ENCODE data around the gene CCDC200. TPM values are rescaled to one million over a fixed set of nuclear protein-coding genes. Genes with fewer than 3 reads are reported as not detected.
"Not testable (repeated sequence)": the region's sequence is repeated elsewhere in the genome, so short reads cannot be mapped to it uniquely, and the experiment has no call there.

Gene CCDC200
- total RNA-seq, 4 donors from 2014 or later = not detected

DNA sequence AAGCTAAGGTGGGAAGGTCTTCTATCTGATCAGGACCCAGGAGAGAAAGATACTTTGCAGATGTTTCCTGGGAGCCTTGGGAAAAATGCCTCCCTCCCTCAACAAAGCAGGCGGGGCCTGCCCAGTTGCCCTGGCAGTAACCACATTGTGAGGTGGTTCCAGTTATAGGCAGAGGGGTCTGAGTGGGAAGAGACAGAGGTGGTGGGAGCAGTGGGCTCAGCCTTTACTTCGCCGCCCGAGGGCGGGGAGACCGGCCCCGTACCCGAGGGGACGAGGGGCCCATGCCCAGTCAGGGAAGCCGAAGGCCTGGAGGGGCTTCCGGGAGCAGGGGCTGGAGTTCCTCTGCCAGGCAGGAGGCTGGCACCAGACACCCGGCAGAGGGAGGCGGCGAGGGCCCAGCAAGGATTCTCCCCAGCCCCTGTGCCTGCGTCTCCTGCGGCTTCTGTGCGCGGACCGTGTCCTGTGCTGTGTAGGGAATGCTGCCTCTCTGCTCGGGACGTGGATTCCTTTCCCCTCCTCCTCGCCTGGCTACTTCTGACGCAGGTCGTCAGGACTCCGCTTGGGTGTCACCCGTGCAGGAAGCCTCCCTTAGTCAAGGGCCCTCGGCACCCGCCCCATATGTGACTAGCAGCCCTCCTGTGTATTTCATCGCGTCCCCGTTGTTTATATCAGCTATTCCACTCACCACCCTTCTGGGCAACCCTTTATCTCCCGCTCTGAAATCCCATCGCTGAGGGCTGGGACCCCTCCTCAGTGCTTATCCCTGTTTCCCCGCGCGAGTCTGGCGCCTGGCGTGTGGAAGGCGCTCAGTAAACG lies 3.0 kb upstream of the CCDC200 start:
- Histone ChIP-seq H3K27ac (peak overlapping the region in 1 of 3 donors; percentile 44), H3K4me3 (replicated peaks in 1 of 3) (peak overlapping the region in 1 of 3 donors; percentile 13)
- DNase-seq; H3K9me3 ChIP-seq; H3K4me1 ChIP-seq; H3K27me3 ChIP-seq; intact Hi-C loops (cut with DNase I); H3K36me3 ChIP-seq: not testable (repeated sequence)
- WGBS, 2 donors = 20 to 59% methylated on average over 14 of the region's 40 CpGs
- TF ChIP-seq POLR2A (IDR thresholded peaks at IDR 0.05) = peak in 1 of 2 donors; percentile 7

DNA sequence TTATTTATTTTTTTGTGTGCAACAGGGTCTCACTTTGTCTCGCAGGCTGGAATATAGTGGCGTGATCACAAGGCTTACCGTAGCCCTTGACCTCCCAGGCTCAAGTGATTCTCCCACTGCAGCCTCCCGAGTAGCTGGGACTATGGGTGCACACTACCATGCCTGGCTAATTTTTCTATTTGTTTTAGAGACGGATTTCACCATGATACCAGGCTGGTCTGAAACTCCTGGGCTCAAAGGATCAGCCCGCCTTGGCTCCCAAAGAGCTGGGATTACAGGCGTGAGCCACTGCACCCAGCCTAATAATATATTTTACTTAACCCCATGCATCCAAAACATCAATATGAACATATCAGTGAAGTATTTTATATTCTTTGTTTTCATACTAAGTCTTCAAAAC lies 2.0 kb downstream of the CCDC200 start:
- Histone ChIP-seq H3K27ac (no peak overlapping the region), H3K9me3 (no peaks in the 10 kb centered on the region), H3K27me3 (no peaks in the 10 kb centered on the region), H3K36me3 (no peaks in the 10 kb centered on the region), H3K4me3 (replicated peaks in 1 of 3) (no peak overlapping the region), H3K4me1 (no peaks in the 10 kb centered on the region)
- TF ChIP-seq POLR2A (IDR thresholded peaks at IDR 0.05) = no peak
- TF ChIP-seq, protein P1, sequence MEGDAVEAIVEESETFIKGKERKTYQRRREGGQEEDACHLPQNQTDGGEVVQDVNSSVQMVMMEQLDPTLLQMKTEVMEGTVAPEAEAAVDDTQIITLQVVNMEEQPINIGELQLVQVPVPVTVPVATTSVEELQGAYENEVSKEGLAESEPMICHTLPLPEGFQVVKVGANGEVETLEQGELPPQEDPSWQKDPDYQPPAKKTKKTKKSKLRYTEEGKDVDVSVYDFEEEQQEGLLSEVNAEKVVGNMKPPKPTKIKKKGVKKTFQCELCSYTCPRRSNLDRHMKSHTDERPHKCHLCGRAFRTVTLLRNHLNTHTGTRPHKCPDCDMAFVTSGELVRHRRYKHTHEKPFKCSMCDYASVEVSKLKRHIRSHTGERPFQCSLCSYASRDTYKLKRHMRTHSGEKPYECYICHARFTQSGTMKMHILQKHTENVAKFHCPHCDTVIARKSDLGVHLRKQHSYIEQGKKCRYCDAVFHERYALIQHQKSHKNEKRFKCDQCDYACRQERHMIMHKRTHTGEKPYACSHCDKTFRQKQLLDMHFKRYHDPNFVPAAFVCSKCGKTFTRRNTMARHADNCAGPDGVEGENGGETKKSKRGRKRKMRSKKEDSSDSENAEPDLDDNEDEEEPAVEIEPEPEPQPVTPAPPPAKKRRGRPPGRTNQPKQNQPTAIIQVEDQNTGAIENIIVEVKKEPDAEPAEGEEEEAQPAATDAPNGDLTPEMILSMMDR (IDR thresholded peaks at IDR 0.05) = no peak
- intact Hi-C loops (cut with DNase I) = no loop called here
- DNase-seq = no peak
- 92 to 95% methylated on average over 7 of the region's 7 CpGs for WGBS, 2 donors

DNA sequence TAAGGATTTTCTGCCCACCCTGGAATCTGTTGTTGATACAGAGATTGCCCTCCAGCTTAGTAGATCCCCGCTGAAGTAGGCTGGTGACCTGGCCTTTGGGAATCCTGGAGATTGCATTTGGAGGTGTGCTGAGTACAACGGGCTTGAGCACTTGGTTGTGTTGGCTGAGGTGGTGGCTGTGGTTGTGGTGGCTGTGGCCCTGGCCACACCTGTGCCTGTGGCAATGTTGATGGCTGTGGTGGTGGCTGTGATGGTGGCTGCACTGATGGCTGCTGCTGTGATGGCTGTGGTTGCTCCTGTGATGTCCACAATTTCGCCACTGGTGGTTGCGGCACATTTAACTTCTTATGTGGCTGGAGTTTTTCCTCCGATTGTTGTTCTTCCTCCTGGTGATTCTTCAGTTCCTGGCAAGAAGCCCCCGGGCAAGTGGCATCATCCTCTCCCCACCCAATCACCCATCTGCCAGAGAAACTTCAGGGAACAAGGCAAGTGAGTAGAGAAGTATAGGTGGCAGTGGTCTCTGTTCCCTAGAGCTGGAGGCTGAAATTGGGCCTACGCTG lies 4.2 kb downstream of the CCDC200 start:
- Histone ChIP-seq H3K27ac (no peak overlapping the region), H3K36me3 (no peaks in the 10 kb centered on the region), H3K4me3 (replicated peaks in 1 of 3) (no peak overlapping the region), H3K27me3 (no peaks in the 10 kb centered on the region), H3K9me3 (no peaks in the 10 kb centered on the region), H3K4me1 (peaks cover 6 to 13% of the 10 kb centered on the region in 2 donors)
- intact Hi-C loops (cut with DNase I) = no loop called here
- no peak for DNase-seq
- 91 to 94% methylated on average over 7 of the region's 7 CpGs for WGBS, 2 donors
- TF ChIP-seq, protein P1 (IDR thresholded peaks at IDR 0.05) = no peak
- TF ChIP-seq POLR2A (IDR thresholded peaks at IDR 0.05) = no peak

DNA sequence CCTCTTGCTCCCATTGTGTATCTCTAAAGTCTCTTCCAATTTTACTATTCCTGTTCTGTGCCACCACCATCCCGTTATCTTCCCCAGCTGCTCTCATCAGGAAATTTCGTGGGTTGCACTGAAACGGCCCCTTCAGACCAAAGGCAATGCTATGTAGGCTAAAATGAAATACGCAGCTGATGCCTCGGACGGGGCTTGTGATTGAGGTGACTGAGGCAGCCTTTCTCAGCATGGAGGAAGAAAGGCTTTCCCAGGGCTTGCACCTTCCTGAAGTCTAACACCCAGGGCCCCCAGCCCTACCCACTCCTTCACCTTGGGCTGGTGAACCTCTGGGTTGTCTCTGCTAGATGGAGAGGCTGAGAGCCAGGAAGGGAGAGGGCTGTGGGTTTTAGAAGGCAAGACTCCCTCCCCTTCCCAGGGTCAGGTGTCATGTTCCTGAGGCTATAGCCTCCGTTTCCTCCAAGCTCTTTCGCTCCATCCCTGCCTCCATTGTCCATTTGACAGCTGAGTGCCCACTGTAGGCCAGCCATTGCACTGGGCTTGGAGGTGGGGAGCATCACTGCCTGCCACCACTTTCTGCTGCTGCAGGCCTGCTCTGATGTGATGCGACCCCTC lies 7.8 kb downstream of the CCDC200 start:
- H3K27me3 ChIP-seq = no peaks in the 10 kb centered on the region
- H3K4me3 ChIP-seq (replicated peaks in 1 of 3) = no peak overlapping the region
- H3K9me3 ChIP-seq = no peaks in the 10 kb centered on the region
- DNase-seq = no peak
- H3K27ac ChIP-seq = peak overlapping the region; percentile 7 to 63 (median 54)
- TF ChIP-seq POLR2A (IDR thresholded peaks at IDR 0.05) = no peak
- TF ChIP-seq, protein P1 (IDR thresholded peaks at IDR 0.05) = no peak
- intact Hi-C loops (cut with DNase I) = no loop called here
- H3K4me1 ChIP-seq = peaks cover 6 to 15% of the 10 kb centered on the region in 2 donors
- peaks cover 6 to 7% of the 10 kb centered on the region in 2 donors for H3K36me3 ChIP-seq
- WGBS, 2 donors = 84 to 88% methylated on average over 9 of the region's 9 CpGs

DNA sequence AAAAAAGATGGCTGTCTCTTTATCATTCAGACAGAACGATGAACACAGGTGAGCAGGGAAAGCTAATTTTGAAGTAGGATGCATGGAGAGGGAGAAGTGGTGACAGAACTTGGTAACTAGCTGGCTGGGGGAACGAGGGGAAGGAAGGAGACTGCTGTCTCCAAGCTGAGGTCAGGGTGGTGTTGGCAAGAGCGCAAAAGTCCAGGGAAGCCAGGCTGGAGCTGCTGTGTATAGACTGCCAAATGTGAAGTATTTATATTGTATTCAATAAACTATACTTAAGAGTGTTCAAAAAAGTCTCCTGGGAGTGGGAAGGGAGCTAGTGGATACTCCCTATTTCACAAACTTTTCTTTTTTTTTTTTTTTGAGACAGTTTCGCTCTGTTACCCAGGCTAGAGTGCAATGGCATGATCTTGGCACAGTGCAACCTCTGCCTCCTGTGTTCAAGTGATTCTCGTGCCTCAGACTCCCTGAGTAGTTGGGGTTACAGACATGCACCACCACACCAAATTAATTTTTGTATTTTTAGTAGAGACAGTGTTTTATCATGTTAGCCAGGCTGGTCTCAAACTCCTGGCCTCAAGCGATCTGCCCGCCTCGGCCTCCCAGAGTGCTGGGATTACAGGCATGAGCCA lies 8.6 kb downstream of the CCDC200 start:
- peak; percentile 80 to 87 for DNase-seq
- WGBS, 2 donors = 24 to 31% methylated on average over 8 of the region's 8 CpGs
- Histone ChIP-seq H3K4me1 (peaks cover 6 to 15% of the 10 kb centered on the region in 2 donors), H3K36me3 (peaks cover 6 to 7% of the 10 kb centered on the region in 2 donors), H3K27ac (peak overlapping the region; percentile 48 to 69 (median 63)), H3K4me3 (replicated peaks in 1 of 3) (no peak overlapping the region), H3K9me3 (no peaks in the 10 kb centered on the region), H3K27me3 (no peaks in the 10 kb centered on the region)
- intact Hi-C loops (cut with DNase I) = no loop called here
- TF ChIP-seq, protein P1 (IDR thresholded peaks at IDR 0.05) = no peak
